Smooth muscle cell (in vitro differentiated cells): Measurements from ENCODE around the gene DST. TPM values are rescaled to one million over a fixed set of nuclear protein-coding genes. Genes with fewer than 3 reads are reported as not detected.

ENCODE experiments used
- DNase-seq: peaks from one replicate; lab custom pipeline; 2025; ENCODE audit not compliant: unreplicated experiment; lab: John Stamatoyannopoulos, UW
- H2AFZ ChIP-seq: fragments of 200-600 bp; sonication (generic); 2 replicates; pipeline ENCODE4 v1.6.0; 2016; ENCODE audit warnings: antibody characterized with exemption, low read depth, mild to moderate bottlenecking
- H3F3A ChIP-seq: fragments of 200-600 bp; sonication (generic); 2 replicates; pipeline ENCODE4 v1.6.0; 2017; ENCODE audit warnings: antibody characterized with exemption, low read depth
- H3K27ac ChIP-seq: fragments of 200-600 bp; sonication (generic); 2 replicates; pipeline ENCODE4 v1.5.1; 2016; ENCODE audit warnings: low read depth, mild to moderate bottlenecking
- H3K27me3 ChIP-seq: fragments of 200-600 bp; sonication (generic); 2 replicates; pipeline ENCODE4 v1.6.1; 2016; ENCODE audit warnings: low read depth, mild to moderate bottlenecking
- H3K36me3 ChIP-seq: fragments of 200-600 bp; sonication (generic); 2 replicates; pipeline ENCODE4 v1.5.1; 2016; ENCODE audit warnings: low read depth
- H3K4me1 ChIP-seq: fragments of 200-600 bp; sonication (generic); 2 replicates; pipeline ENCODE4 v1.5.1; 2016; ENCODE audit warnings: low read depth
- H3K4me2 ChIP-seq: fragments of 200-600 bp; sonication (generic); 2 replicates; pipeline ENCODE4 v1.6.0; 2016; ENCODE audit warnings: mild to moderate bottlenecking
- H3K4me3 ChIP-seq: fragments of 200-600 bp; sonication (generic); 2 replicates; pipeline ENCODE4 v1.5.1; 2016; ENCODE audit warnings: mild to moderate bottlenecking
- H3K79me2 ChIP-seq: fragments of 200-600 bp; sonication (generic); 2 replicates; pipeline ENCODE4 v1.6.0; 2016; ENCODE audit warnings: low read depth, mild to moderate bottlenecking
- H3K9ac ChIP-seq: fragments of 200-600 bp; sonication (generic); 2 replicates; pipeline ENCODE4 v1.6.0; 2016; ENCODE audit warnings: low read depth
- H3K9me3 ChIP-seq: fragments of 200-600 bp; sonication (generic); replicated peaks from 2 replicates; pipeline ENCODE4 v1.5.1; 2016; ENCODE audit warnings: low read depth
- H4K20me1 ChIP-seq: fragments of 200-600 bp; sonication (generic); 2 replicates; pipeline ENCODE4 v1.6.0; 2016; ENCODE audit warnings: low read depth
- WGBS: methylation state at CpG from one replicate; pipeline ENCODE4 v1.1.7; 2016; ENCODE audit warnings: low lambda C conversion rate; 5-methylcytosine and 5-hydroxymethylcytosine counted together
- polyA plus RNA-seq: library from polyadenylated mRNA; unstranded; fragments of >200 nt; fragmentation: Nextera tagmentation; extraction: Ambion mirVana; gene quantifications from 2 replicates; pipeline ENCODE4 v1.2.1, GENCODE V29; 2016
- total RNA-seq: library from RNA; depleted of rRNA; stranded (reverse); fragments of >200 nt; gene quantifications from 2 replicates; pipeline ENCODE4 v1.2.3, GENCODE V29; 2014
- TF ChIP-seq, protein P1 (sequence below): fragments of 200-600 bp; sonication (generic); IDR thresholded peaks from 2 replicates; pipeline ENCODE4 v1.5.1; 2017; ENCODE audit warnings: borderline replicate concordance, mild to moderate bottlenecking, antibody characterized with exemption; ENCODE audit not compliant: insufficient read depth, poor library complexity, severe bottlenecking

Gene DST
- total and polyA plus RNA-seq, 2 experiments from 2014 or later = 17.1 to 186 TPM

DNA sequence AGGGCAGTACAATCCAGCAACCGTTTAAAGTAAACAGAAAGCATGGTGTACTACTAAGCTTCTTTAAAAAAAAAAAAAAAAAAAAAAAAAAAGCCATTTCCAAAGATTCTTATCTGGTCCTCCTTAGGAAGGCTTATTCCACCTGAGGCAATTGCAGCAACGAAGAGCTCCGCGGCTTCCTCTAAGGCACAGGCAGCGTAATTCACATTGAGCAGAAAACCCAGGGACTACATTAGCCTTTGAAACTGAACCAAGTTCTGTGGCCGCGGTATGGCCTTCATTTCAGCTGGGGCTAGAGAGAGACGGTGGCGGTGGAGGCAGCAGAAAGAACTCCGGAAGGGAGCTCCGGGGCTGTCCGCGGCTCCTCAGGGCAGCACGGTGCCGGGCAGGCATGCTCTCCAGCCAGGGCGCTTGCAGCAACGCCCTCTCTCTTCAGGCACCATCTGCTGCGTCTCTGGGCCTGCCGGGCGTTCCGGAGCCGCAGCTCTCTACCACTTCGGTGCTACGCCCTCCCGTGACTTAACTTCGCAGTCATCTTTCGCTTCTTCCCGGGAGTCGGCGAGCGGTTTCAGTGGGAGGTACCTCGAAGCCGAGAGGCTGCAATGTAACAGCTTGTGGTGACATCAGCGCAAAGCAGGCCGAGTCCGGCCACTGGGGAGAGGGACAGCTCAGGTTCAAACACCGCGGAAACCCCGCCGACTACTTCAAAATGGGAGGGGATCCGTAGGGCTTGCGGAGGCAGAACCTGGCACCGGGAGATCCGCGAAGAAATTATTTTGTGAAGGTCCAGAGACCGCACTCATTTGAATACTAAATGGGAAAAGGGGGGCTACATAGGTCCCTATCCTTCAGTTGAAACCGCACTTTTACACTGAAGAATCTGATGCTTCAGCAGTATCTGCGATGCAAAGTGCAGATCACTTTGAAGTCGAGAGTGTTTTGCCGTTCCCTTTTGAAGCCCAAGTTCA, 100.0 kb downstream of the DST start:
- peak overlapping the region; percentile 90 for H3K27ac ChIP-seq
- peak overlapping the region; percentile 73 for H3K4me3 ChIP-seq
- H3K36me3 ChIP-seq = no peaks in the 10 kb centered on the region
- under 1% methylated on average over 50 of the region's 50 CpGs for WGBS
- peak overlapping the region; percentile 84 for H3K9ac ChIP-seq
- peak overlapping the region; percentile 96 for H3K4me2 ChIP-seq
- TF ChIP-seq, protein P1, sequence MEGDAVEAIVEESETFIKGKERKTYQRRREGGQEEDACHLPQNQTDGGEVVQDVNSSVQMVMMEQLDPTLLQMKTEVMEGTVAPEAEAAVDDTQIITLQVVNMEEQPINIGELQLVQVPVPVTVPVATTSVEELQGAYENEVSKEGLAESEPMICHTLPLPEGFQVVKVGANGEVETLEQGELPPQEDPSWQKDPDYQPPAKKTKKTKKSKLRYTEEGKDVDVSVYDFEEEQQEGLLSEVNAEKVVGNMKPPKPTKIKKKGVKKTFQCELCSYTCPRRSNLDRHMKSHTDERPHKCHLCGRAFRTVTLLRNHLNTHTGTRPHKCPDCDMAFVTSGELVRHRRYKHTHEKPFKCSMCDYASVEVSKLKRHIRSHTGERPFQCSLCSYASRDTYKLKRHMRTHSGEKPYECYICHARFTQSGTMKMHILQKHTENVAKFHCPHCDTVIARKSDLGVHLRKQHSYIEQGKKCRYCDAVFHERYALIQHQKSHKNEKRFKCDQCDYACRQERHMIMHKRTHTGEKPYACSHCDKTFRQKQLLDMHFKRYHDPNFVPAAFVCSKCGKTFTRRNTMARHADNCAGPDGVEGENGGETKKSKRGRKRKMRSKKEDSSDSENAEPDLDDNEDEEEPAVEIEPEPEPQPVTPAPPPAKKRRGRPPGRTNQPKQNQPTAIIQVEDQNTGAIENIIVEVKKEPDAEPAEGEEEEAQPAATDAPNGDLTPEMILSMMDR = no peak
- H3K9me3 ChIP-seq = no peaks in the 10 kb centered on the region
- no peaks in the 10 kb centered on the region for H3K27me3 ChIP-seq
- no peaks in the 10 kb centered on the region for H4K20me1 ChIP-seq
- peaks cover 24% of the 10 kb centered on the region for H3F3A ChIP-seq
- H2AFZ ChIP-seq = peak overlapping the region; percentile 88
- DNase-seq = peak; percentile 70
- peaks cover 30% of the 10 kb centered on the region for H3K4me1 ChIP-seq
- H3K79me2 ChIP-seq = peaks cover 40% of the 10 kb centered on the region

DNA sequence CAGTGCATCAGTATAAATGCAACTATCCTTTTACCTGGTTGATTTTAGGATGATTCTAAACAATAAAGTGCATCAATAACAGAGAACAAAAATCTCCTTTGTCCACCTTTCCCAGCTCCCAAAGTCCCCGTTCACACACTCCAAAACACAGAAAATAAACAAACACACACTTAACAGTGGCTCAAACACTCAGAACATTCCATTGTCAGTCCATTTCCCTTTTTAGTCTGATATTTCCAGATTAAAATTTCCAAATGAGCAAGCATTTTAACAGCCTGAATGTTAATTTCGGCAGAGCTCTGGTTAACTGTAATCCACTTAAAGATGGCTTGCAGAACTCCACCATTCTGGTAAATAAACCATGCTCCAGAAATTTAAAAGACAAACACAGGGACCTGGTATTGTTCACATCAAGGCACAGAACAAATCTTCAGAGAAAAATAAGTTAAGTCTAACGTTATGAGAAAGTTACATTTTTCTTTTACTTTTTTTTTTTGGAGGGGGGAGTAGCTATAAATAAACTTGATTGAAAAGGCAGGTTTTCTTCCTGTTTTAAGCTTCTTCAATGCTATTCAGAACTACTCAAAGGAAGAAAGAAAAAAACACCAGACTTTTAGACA, 100.8 kb downstream of the DST start:
- Histone ChIP-seq H4K20me1 (no peaks in the 10 kb centered on the region), H3K79me2 (peaks cover 42% of the 10 kb centered on the region), H3K36me3 (no peaks in the 10 kb centered on the region), H3K4me1 (peaks cover 30% of the 10 kb centered on the region), H3K4me2 (peak overlapping the region; percentile 96), H3F3A (peaks cover 24% of the 10 kb centered on the region), H3K9me3 (no peaks in the 10 kb centered on the region), H3K9ac (peak overlapping the region; percentile 84), H3K27me3 (no peaks in the 10 kb centered on the region), H3K27ac (peak overlapping the region; percentile 90), H3K4me3 (peak overlapping the region; percentile 73), H2AFZ (peak overlapping the region; percentile 88)
- WGBS = 9% methylated on average over 3 of the region's 3 CpGs
- TF ChIP-seq, protein P1 = no peak
- DNase-seq = no peak

GRCh38 chr6:56541030-56541600, 101.6 kb downstream of the DST start:
- Histone ChIP-seq H3K9ac (peak overlapping the region; percentile 84), H3F3A (peaks cover 24% of the 10 kb centered on the region), H4K20me1 (no peaks in the 10 kb centered on the region), H3K4me3 (peak overlapping the region; percentile 73), H3K36me3 (no peaks in the 10 kb centered on the region), H3K4me2 (peak overlapping the region; percentile 96), H2AFZ (no peak overlapping the region), H3K27me3 (no peaks in the 10 kb centered on the region), H3K9me3 (no peaks in the 10 kb centered on the region), H3K27ac (peak overlapping the region; percentile 90), H3K4me1 (peaks cover 30% of the 10 kb centered on the region), H3K79me2 (peaks cover 39% of the 10 kb centered on the region)
- 81% methylated on average over 11 of the region's 11 CpGs for WGBS
- TF ChIP-seq, protein P1 = no peak
- DNase-seq = no peak
